HepG2 (cell line): ENCODE measurements around the gene DNAJB11. TPM values are rescaled to one million over a fixed set of nuclear protein-coding genes. Genes with fewer than 3 reads are reported as not detected.
A peak's percentile ranks its signal among the peaks of the same experiment; 100 is the strongest.
"Not testable (repeated sequence)": the region's sequence is repeated elsewhere in the genome, so short reads cannot be mapped to it uniquely, and the experiment has no call there.

Source experiments
- ATAC-seq: fragments of 200-7000 bp; cut with Tn5 transposase; 3 replicates; pipeline ENCODE4 v1.9.1; 2020; ENCODE audit warnings: mild to moderate bottlenecking, moderate library complexity
- BruUV-seq: library from RNA; stranded (reverse); fragments of 400-500 nt; replicated peaks from 2 replicates; lab custom pipeline; 2021; lab: Mats Ljungman, UMichigan
- CTCF ChIA-PET: fragments of 300-600 bp; formaldehyde crosslinking; extraction: SDS; loops from one replicate; lab custom pipeline; 2021; ENCODE audit warnings: low total read pairs, inconsistent platforms, low intra/inter-chr PET ratio; lab: Yijun Ruan, JAX
- POLR2A ChIA-PET: fragments of 350-600 bp; sonication (Branson Sonifier 250); formaldehyde crosslinking; loops from one replicate; lab custom pipeline; 2020; ENCODE audit warnings: antibody characterized with exemption, inconsistent platforms; lab: Yijun Ruan, JAX
- DNase-seq: peaks from one replicate; pipeline ENCODE4 v3.0.0-alpha.2; 2015; ENCODE audit warnings: low spot score
- FAIRE-seq: peaks from 3 replicates; lab custom pipeline; 2011; peaks lifted over from hg19 to GRCh38; lab: Jason Lieb, UNC
- H2AFZ ChIP-seq: one replicate; pipeline ENCODE4 v1.6.1; 2011; ENCODE audit warnings: low read length, inconsistent platforms
- H3K27ac ChIP-seq: fragments of 300-600 bp; 3 replicates; pipeline ENCODE4 v1.8.0; 2011; ENCODE audit warnings: mixed run types, mild to moderate bottlenecking, mixed read lengths, low read length, inconsistent platforms; ENCODE audit not compliant: insufficient read depth; ENCODE audit errors: extremely low read length
- H3K27me3 ChIP-seq, 2 experiments: fragments of 200-600 bp in 1 of 2; 2 replicates in 1 of 2; 3 replicates in 1 of 2; pipeline versions ENCODE4 v1.6.0 to v1.8.0; 2011; ENCODE audit warnings: low read length in 2 of 2, mild to moderate bottlenecking in 2 of 2, moderate library complexity in 2 of 2, inconsistent platforms in 1 of 2; ENCODE audit not compliant: insufficient read depth in 2 of 2, control insufficient read depth in 1 of 2
- H3K36me3 ChIP-seq, 2 experiments: fragments of 200-600 bp in 1 of 2; replicated peaks in 1 of 2; 2 replicates in 1 of 2; 3 replicates in 1 of 2; pipeline versions ENCODE4 v1.5.1 to v1.8.0; 2011; ENCODE audit warnings: low read length in 2 of 2, inconsistent platforms in 1 of 2; ENCODE audit not compliant: insufficient read depth in 2 of 2, control insufficient read depth in 1 of 2
- H3K4me1 ChIP-seq: 2 replicates; pipeline ENCODE4 v1.5.1; 2012; ENCODE audit warnings: low read length, inconsistent platforms; ENCODE audit not compliant: insufficient read depth
- H3K4me2 ChIP-seq: 2 replicates; pipeline ENCODE4 v1.6.0; 2011; ENCODE audit warnings: low read depth, low read length, inconsistent platforms
- H3K4me3 ChIP-seq, 3 experiments: fragments of 200-600 bp in 1 of 3; sonication (generic), shearing (Covaris generic) in 1 of 3; replicated peaks in 1 of 3; 2 replicates each; pipeline ENCODE4 v1.5.1; 2011 to 2016; ENCODE audit warnings: low read length in 3 of 3, inconsistent platforms in 2 of 3, low read depth in 2 of 3, mild to moderate bottlenecking in 2 of 3, control low read depth in 1 of 3, mixed read lengths in 1 of 3; ENCODE audit not compliant: insufficient read depth in 1 of 3
- H3K79me2 ChIP-seq: one replicate; pipeline ENCODE4 v1.6.1; 2011; ENCODE audit warnings: low read length, inconsistent platforms; ENCODE audit not compliant: insufficient read depth
- H3K9ac ChIP-seq: 2 replicates; pipeline ENCODE4 v1.6.0; 2011; ENCODE audit warnings: mild to moderate bottlenecking, low read depth, low read length, inconsistent platforms; ENCODE audit not compliant: insufficient read depth
- H3K9me3 ChIP-seq: 2 replicates; pipeline ENCODE4 v1.5.1; 2012; ENCODE audit warnings: mild to moderate bottlenecking, low read length
- H4K20me1 ChIP-seq: 2 replicates; pipeline ENCODE4 v1.6.0; 2011; ENCODE audit warnings: inconsistent platforms, mild to moderate bottlenecking, low read length, moderate library complexity; ENCODE audit not compliant: insufficient read depth
- CEBPB ChIP-seq: IDR thresholded peaks from 2 replicates; pipeline ENCODE4 v1.6.1; 2011; ENCODE audit warnings: low read depth, low read length, improper control_type of control experiment, borderline replicate concordance
- CEBPG ChIP-seq: IDR thresholded peaks from 2 replicates; pipeline ENCODE4 v1.6.1; 2016
- ERF ChIP-seq: IDR thresholded peaks from 2 replicates; pipeline ENCODE4 v1.6.1; 2018; ENCODE audit warnings: missing biosample characterization, missing genetic modification reagents
- GFI1 ChIP-seq: sonication (generic); formaldehyde crosslinking; IDR thresholded peaks from 2 replicates; pipeline ENCODE4 v1.5.0; 2020; ENCODE audit warnings: missing genetic modification reagents, mild to moderate bottlenecking, borderline replicate concordance
- HDAC2 ChIP-seq: sonication (generic); formaldehyde crosslinking; IDR thresholded peaks from 2 replicates; pipeline ENCODE4 v1.4.0; 2020; ENCODE audit warnings: missing genetic modification reagents
- HOXA3 ChIP-seq: sonication (generic); formaldehyde crosslinking; IDR thresholded peaks from 2 replicates; pipeline ENCODE4 v1.5.0; 2020; ENCODE audit warnings: missing genetic modification reagents
- IRF2 ChIP-seq: IDR thresholded peaks from 2 replicates; pipeline ENCODE4 v1.6.1; 2018; ENCODE audit warnings: missing genetic modification reagents, missing compliant biosample characterization
- NR1H2 ChIP-seq: sonication (generic); formaldehyde crosslinking; IDR thresholded peaks from 2 replicates; pipeline ENCODE4 v1.8.1; 2022; ENCODE audit warnings: low read depth, missing genetic modification reagents, borderline replicate concordance
- SIN3A ChIP-seq: IDR thresholded peaks from 2 replicates; pipeline ENCODE4 v1.6.1; 2011; ENCODE audit warnings: low read depth, mild to moderate bottlenecking, control low read depth, low read length, borderline replicate concordance
- STAG1 ChIP-seq: sonication (generic); formaldehyde crosslinking; IDR thresholded peaks from 2 replicates; pipeline ENCODE4 v1.4.0; 2020; ENCODE audit warnings: missing genetic modification reagents
- TBX2 ChIP-seq: sonication (generic); formaldehyde crosslinking; IDR thresholded peaks from 2 replicates; pipeline ENCODE4 v1.5.0; 2020; ENCODE audit warnings: missing genetic modification reagents, mild to moderate bottlenecking, borderline replicate concordance
- ZNF160 ChIP-seq: sonication (generic); formaldehyde crosslinking; IDR thresholded peaks from 2 replicates; pipeline ENCODE4 v1.8.0; 2022; ENCODE audit warnings: mild to moderate bottlenecking, inconsistent platforms, missing genetic modification reagents
- ZNF263 ChIP-seq: sonication (generic); formaldehyde crosslinking; IDR thresholded peaks from 2 replicates; pipeline ENCODE4 v1.4.0; 2020; ENCODE audit warnings: missing genetic modification reagents
- ZNF574 ChIP-seq: sonication (generic); formaldehyde crosslinking; IDR thresholded peaks from 2 replicates; pipeline ENCODE4 v1.4.0; 2020; ENCODE audit warnings: missing genetic modification reagents
- ZNF766 ChIP-seq: sonication (generic); formaldehyde crosslinking; IDR thresholded peaks from 2 replicates; pipeline ENCODE4 v1.5.0; 2020; ENCODE audit warnings: missing genetic modification reagents, borderline replicate concordance
- WGBS: methylation state at CpG from one replicate; pipeline ENCODE4 v1.1.6; 2017; ENCODE audit warnings: low lambda C conversion rate; 5-methylcytosine and 5-hydroxymethylcytosine counted together
- in situ Hi-C: cut with HindIII; loops from 2 replicates; pipeline ENCODE4 v1.10.0; 2017; ENCODE audit warnings: low pct_unique_long_range_greater_than_20kb; ENCODE audit not compliant: extremely low pct_ligation_motif_present
- intact Hi-C: fragments of 100-400 bp; cut with micrococcal nuclease; formaldehyde crosslinking; loops from one replicate; pipeline ENCODE4 v1.10.0; 2022; ENCODE audit not compliant: unreplicated experiment
- polyA plus RNA-seq, 8 experiments: library from polyadenylated mRNA; depleted of rRNA in 3 of 8; stranded (reverse) in 7 of 8; unstranded in 1 of 8; fragments of >200 nt; fragmentation: Illumina TruSeq in 4 of 8; extraction: Trizol in 4 of 8; gene quantifications; 2 replicates each; pipeline versions ENCODE4 v1.2.1 to v1.2.3, GENCODE V29; 2011 to 2016; ENCODE audit warnings: low read depth in 4 of 8, missing spikeins in 1 of 8, mixed read lengths in 1 of 8; ENCODE audit not compliant: insufficient read depth in 1 of 8
- total RNA-seq, 5 experiments: library from RNA; depleted of rRNA; stranded (reverse); fragments of >200 nt; fragmentation: Illumina TruSeq; extraction: Trizol; gene quantifications; 2 replicates each; pipeline ENCODE4 v1.2.3, GENCODE V29; 2016; ENCODE audit warnings: low read depth in 1 of 5

The DNAJB11 gene
- total and polyA plus RNA-seq, 2 of the 13 experiments (the other 11 are each of a cell fraction or from before 2014, with no cell fraction given), result 41.0 to 132 TPM

- peaks cover 58% of the 10 kb centered on the region for H3K4me1 ChIP-seq
- POLR2A ChIA-PET, result interaction anchor here (1.0 to 1.5 kb wide), 5 partner anchors 8 to 44 kb away, joined by 4 to 12 read pairs (median 5); no protein-coding TSS in a partner anchor
These were observed 63.0 kb downstream of the DNAJB11 start for GRCh38 chr3:186633481-186633880.

GRCh38 chr3:186634207-186634606, 63.7 kb downstream of the DNAJB11 start:
- peak; percentile 76 for DNase-seq
- H3K27me3 ChIP-seq, H2AFZ ChIP-seq, in situ Hi-C loops, H3K9me3 ChIP-seq, H3K79me2 ChIP-seq, H3K9ac ChIP-seq, H4K20me1 ChIP-seq, intact Hi-C loops, BruUV-seq, H3K4me3 ChIP-seq, H3K36me3 ChIP-seq, H3K27ac ChIP-seq: not testable (repeated sequence)
- Histone ChIP-seq H3K4me2 (peak overlapping the region; percentile 18; the same call in 1 of the 2 replicates), H3K4me1 (peaks cover 56% of the 10 kb centered on the region)
- peak; percentile 83 for ATAC-seq
- ChIA-PET POLR2A (interaction anchor here (0.8 to 1.5 kb wide), 12 partner anchors 9 to 149 kb away, joined by 3 to 12 read pairs (median 4); partner anchors contain the start of gene EIF4A2), CTCF (interaction anchor here (1.7 kb wide), 1 partner anchor 119 kb away, joined by 5 read pairs; no protein-coding TSS in a partner anchor)
- WGBS, result 15% methylated on average over 5 of the region's 5 CpGs
- FAIRE-seq, result peak; percentile 92
- TF ChIP-seq HDAC2 (CRISPR knock-in tag) (peak; percentile 97), HOXA3 (CRISPR knock-in tag) (peak; percentile 77; the same call in 1 of the 2 replicates), ZNF160 (CRISPR knock-in tag) (peak; percentile 90), SIN3A (0 out of 2 replicates have a peak, but pooled peaks have one; percentile 43), ZNF263 (CRISPR knock-in tag) (0 out of 2 replicates have a peak, but pooled peaks have one; percentile 26), ERF (peak; percentile 66; the same call in 1 of the 2 replicates), GFI1 (CRISPR knock-in tag) (peak; percentile 100), CEBPG (CRISPR knock-in tag) (peak; percentile 72), ZNF574 (CRISPR knock-in tag) (peak; percentile 78), IRF2 (CRISPR knock-in tag) (peak; percentile 82), ZNF766 (CRISPR knock-in tag) (peak; percentile 79; the same call in 1 of the 2 replicates), TBX2 (CRISPR knock-in tag) (peak; percentile 91), NR1H2 (CRISPR knock-in tag) (peak; percentile 85; the same call in 1 of the 2 replicates)

More at GRCh38 chr3:186633481-186633880, 63.0 kb downstream of the DNAJB11 start:
- Histone ChIP-seq H3K4me3 (no peak overlapping the region), H3K9me3 (no peaks in the 10 kb centered on the region), H4K20me1 (no peaks in the 10 kb centered on the region), H3K4me2 (no peak overlapping the region), H2AFZ (no peak overlapping the region), H3K36me3 (no peaks in the 10 kb centered on the region), H3K27ac (no peak overlapping the region), H3K27me3 (no peaks in the 10 kb centered on the region), H3K9ac (no peak overlapping the region), H3K79me2 (no peaks in the 10 kb centered on the region)
- in situ Hi-C loops, result no loop called here
- CTCF ChIA-PET, result interaction anchor here (1.7 kb wide), 1 partner anchor 120 kb away, joined by 5 read pairs; no protein-coding TSS in a partner anchor
- ATAC-seq (no peak), DNase-seq (no peak), FAIRE-seq (no peak)
- intact Hi-C loops, result no loop called here
- TF ChIP-seq STAG1 (CRISPR knock-in tag) (no peak), CEBPB (peak; percentile 83)
- BruUV-seq, result no TSS peak
